Mesodermal cell (in vitro differentiated cells): ENCODE data around the gene ATXN7L1.

Experiments used
- H3K27ac ChIP-seq: 2 replicates; pipeline ENCODE4 v1.7.0; 2013; ENCODE audit warnings: mild to moderate bottlenecking, low read depth, low read length, moderate library complexity; ENCODE audit not compliant: severe bottlenecking
- H3K36me3 ChIP-seq: 2 replicates; pipeline ENCODE4 v1.7.1; 2013; ENCODE audit warnings: mild to moderate bottlenecking, low read length, moderate library complexity; ENCODE audit not compliant: control insufficient read depth, insufficient read depth
- H3K4me1 ChIP-seq: one replicate; pipeline ENCODE4 v1.7.1; 2013; ENCODE audit warnings: mild to moderate bottlenecking, low read length; ENCODE audit not compliant: insufficient read depth, control insufficient read depth, poor library complexity, severe bottlenecking
- H3K4me3 ChIP-seq: 2 replicates; pipeline ENCODE4 v1.7.0; 2013; ENCODE audit warnings: low read length, control low read depth, mild to moderate bottlenecking; ENCODE audit not compliant: insufficient read depth, poor library complexity, severe bottlenecking; ENCODE audit errors: extremely low read depth
- H3K9me3 ChIP-seq: 2 replicates; pipeline ENCODE4 v1.7.1; 2013; ENCODE audit warnings: mild to moderate bottlenecking, low read length, moderate library complexity; ENCODE audit not compliant: control insufficient read depth
- WGBS, 2 experiments: methylation state at CpG; one replicate each; pipeline ENCODE4 v1.1.5; 2013; ENCODE audit warnings: missing lambda C conversion rate in 2 of 2; ENCODE audit not compliant: insufficient coverage in 2 of 2; 5-methylcytosine and 5-hydroxymethylcytosine counted together

Gene ATXN7L1

GRCh38 chr7:105811189-105811847, 65.1 kb downstream of the ATXN7L1 start:
- Histone ChIP-seq H3K27ac (no peak overlapping the region), H3K4me3 (no peak overlapping the region), H3K4me1 (peaks cover 18% of the 10 kb centered on the region), H3K36me3 (no peaks in the 10 kb centered on the region), H3K9me3 (no peaks in the 10 kb centered on the region)
- 89 to 98% methylated on average over 5 of the region's 6 CpGs for whole genome bisulfite sequencing, 2 experiments

DNA sequence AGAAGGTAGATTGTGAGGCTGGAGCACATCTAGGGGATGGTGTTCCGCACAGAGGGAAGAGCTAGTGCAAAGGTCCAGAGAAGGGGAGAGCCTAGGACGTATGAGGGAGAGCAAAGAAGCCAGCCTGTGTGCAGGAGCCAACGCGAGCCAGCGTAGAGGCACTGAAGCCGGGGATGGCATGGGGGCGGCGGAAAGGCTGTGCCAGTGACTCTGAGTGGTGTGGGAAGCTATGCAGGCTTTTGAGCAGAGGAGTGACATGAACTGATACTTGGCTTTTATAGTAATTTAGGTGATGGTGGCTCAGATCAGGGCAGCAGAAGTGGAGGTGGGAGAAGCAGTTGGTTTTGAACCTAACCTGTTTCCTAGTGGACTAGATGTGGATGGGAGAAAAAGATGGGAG, 65.8 kb downstream of the ATXN7L1 start:
- 93 to 96% methylated on average over 5 to 8 of the region's 8 CpGs for WGBS, 2 experiments
- no peaks in the 10 kb centered on the region for H3K36me3 ChIP-seq
- H3K4me3 ChIP-seq, result no peak overlapping the region
- no peaks in the 10 kb centered on the region for H3K9me3 ChIP-seq
- H3K4me1 ChIP-seq, result peaks cover 20% of the 10 kb centered on the region
- H3K27ac ChIP-seq, result no peak overlapping the region

GRCh38 chr7:105808703-105809590, 67.5 kb downstream of the ATXN7L1 start:
- WGBS, 2 experiments, result 89 to 90% methylated on average over 5 to 7 of the region's 8 CpGs
- Histone ChIP-seq H3K4me3 (no peak overlapping the region), H3K9me3 (no peaks in the 10 kb centered on the region), H3K36me3 (no peaks in the 10 kb centered on the region), H3K27ac (no peak overlapping the region), H3K4me1 (peaks cover 32% of the 10 kb centered on the region)

GRCh38 chr7:105808209-105808608, 68.2 kb downstream of the ATXN7L1 start:
- H3K36me3 ChIP-seq, result no peaks in the 10 kb centered on the region
- H3K27ac ChIP-seq, result no peak overlapping the region
- no peaks in the 10 kb centered on the region for H3K9me3 ChIP-seq
- H3K4me3 ChIP-seq, result no peak overlapping the region
- WGBS, 2 experiments, result 100% methylated on average over 1 of the region's 1 CpG; no CpG with 5 or more reads in 1 of the 2 experiments
- peaks cover 35% of the 10 kb centered on the region for H3K4me1 ChIP-seq

DNA sequence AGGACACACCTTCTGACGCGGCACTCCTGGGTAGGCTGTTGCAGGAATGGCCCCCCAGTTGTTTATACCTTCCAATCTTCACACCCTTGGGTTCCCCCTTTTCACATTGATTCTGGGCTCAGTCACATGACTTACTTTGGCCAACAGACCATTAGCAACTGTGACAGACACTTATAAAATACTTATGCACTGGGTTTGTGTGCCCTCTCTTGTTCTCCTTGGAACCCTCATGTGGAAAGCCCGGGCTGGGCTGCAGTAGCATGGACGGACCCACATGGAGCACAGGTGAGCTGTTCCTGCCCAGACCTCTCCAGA, 69.0 kb downstream of the ATXN7L1 start:
- no peaks in the 10 kb centered on the region for H3K36me3 ChIP-seq
- peaks cover 43% of the 10 kb centered on the region for H3K4me1 ChIP-seq
- no peaks in the 10 kb centered on the region for H3K9me3 ChIP-seq
- no peak overlapping the region for H3K4me3 ChIP-seq
- 97 to 98% methylated on average over 4 of the region's 4 CpGs for WGBS, 2 experiments
- no peak overlapping the region for H3K27ac ChIP-seq

DNA sequence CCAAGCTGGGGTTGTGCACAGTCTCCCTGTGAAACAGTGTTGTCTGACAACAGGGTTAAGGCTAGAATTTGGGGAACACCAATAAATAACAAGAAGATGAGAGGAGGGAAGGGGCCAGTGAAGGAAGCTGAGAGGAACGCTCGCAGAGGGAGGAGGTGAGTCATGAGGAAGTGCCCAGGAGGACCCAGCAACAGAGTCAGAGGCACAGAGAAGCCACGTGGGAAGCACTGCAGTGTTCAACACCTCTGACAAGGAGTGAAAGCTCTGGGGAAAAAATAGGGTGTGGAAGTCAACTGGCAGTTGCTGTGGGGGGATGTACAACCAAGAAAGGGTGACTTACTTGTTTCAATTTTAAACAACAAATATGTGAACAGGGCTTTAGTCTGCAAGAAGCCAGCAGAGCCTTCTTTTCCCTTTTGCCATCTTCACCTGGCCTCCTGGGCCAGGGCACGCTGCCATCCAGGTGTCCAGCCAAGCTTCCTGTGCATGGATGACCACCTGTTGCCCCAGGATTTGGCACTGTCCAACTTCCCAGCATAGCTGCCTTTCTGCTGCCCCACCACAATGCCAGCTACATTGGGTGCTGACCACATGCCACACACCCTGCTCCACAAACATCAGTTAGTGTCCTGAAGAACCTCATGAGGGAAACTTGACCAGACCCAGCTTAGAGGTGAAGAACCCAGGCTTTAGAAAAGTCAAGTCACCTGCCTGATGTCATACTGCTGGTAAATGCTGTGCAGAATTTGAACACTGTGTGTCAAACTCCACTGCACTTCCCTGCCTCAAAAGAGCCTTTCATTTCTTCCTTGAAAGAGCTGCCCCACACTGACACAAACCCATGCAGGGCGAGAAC, 69.6 kb downstream of the ATXN7L1 start:
- H3K36me3 ChIP-seq, result no peaks in the 10 kb centered on the region
- no peaks in the 10 kb centered on the region for H3K9me3 ChIP-seq
- H3K27ac ChIP-seq, result no peak overlapping the region
- WGBS, 2 experiments, result 66 to 68% methylated on average over 5 of the region's 5 CpGs
- H3K4me1 ChIP-seq, result peaks cover 47% of the 10 kb centered on the region
- no peak overlapping the region for H3K4me3 ChIP-seq

DNA sequence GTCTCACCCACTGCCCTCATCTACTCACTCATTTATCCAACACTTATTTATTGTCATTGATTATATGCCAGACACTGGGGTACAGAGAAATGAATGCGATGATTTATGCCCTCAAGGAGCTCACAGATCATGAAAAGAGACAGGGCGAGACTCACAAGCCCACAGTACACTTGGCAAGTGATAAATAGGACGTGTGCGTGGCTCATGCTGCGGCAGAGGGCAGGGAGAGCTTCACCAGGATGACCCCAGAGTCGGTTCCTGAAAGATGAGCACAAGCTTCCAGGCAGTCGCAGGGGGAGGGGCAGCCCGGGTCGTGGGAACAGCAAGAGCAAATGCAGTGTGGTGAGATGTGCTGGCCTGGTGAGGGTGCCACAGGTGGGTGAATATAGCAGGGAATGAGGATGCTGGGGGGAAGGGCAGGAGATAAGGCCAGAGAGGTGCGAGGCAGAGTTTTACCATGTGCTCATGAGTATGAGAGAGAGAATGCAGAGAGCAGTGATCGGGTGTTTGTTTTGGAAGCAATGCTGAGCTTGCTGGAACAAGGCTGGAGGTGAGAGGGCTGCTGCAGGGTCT, 70.9 kb downstream of the ATXN7L1 start:
- Histone ChIP-seq H3K4me3 (no peak overlapping the region), H3K27ac (peak overlapping the region; percentile 41), H3K36me3 (no peaks in the 10 kb centered on the region), H3K4me1 (peaks cover 54% of the 10 kb centered on the region), H3K9me3 (no peaks in the 10 kb centered on the region)
- WGBS, 2 experiments, result 62 to 67% methylated on average over 11 of the region's 11 CpGs

DNA sequence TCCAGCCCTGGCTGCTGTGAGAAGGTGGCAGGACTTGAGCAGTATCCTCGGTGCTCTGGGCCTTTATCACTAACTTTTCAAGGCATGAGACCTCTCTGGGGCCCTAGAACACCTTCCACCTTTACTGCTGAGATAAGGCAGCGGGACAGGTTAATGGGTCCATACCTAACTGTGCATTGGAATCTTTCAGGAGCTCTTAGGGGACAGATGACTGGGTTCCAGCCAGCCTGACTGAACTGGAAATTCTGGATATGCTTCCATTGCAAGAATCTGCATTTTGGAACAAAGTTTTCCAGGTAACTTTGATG, 73.0 kb downstream of the ATXN7L1 start:
- Histone ChIP-seq H3K4me1 (peaks cover 72% of the 10 kb centered on the region), H3K36me3 (no peaks in the 10 kb centered on the region), H3K4me3 (no peak overlapping the region), H3K27ac (no peak overlapping the region), H3K9me3 (no peaks in the 10 kb centered on the region)
- 88 to 100% methylated on average over 2 of the region's 2 CpGs for WGBS, 2 experiments

GRCh38 chr7:105802604-105803428, 73.6 kb downstream of the ATXN7L1 start:
- peaks cover 76% of the 10 kb centered on the region for H3K4me1 ChIP-seq
- no peak overlapping the region for H3K4me3 ChIP-seq
- WGBS, 2 experiments, result 85 to 97% methylated on average over 4 to 6 of the region's 7 CpGs
- H3K36me3 ChIP-seq, result no peaks in the 10 kb centered on the region
- no peaks in the 10 kb centered on the region for H3K9me3 ChIP-seq
- H3K27ac ChIP-seq, result peak overlapping the region; percentile 44
